ENCODE results near the gene UPK1A.

Gene UPK1A

GRCh38 chr19:35643255-35644205, 22.8 kb upstream of the UPK1A start:
- peak; percentile 73 for DNase-seq (ENCODE audit: low read depth)
- H3K4me3 ChIP-seq (ENCODE audit: low read length): peak overlapping the region; percentile 67
- TF ChIP-seq CTCF (conservative IDR thresholded peaks at IDR 0.05; ENCODE audit: low read length): no peak

GRCh38 chr19:35644206-35644986, 21.9 kb upstream of the UPK1A start:
- peak overlapping the region; percentile 67 for H3K4me3 ChIP-seq (ENCODE audit: low read length)
- 0 out of 2 replicates have a peak, but pooled peaks have one; percentile 1 for TF ChIP-seq CTCF (conservative IDR thresholded peaks at IDR 0.05; ENCODE audit: low read length)
- DNase-seq (ENCODE audit: low read depth): peak; percentile 88

- TF ChIP-seq CTCF (conservative IDR thresholded peaks at IDR 0.05; ENCODE audit: low read length): no peak
- peak; percentile 40 for DNase-seq (ENCODE audit: low read depth)
- H3K4me3 ChIP-seq (ENCODE audit: low read length): peak overlapping the region; percentile 67
Observed at GRCh38 chr19:35644987-35645679, 21.2 kb upstream of the UPK1A start.

- DNase-seq (ENCODE audit: low read depth): no peak
Observed at GRCh38 chr19:35645680-35646511, 20.4 kb upstream of the UPK1A start.

GRCh38 chr19:35648017-35648961, 18.0 kb upstream of the UPK1A start, which contains the start of gene COX6B1:
Gene COX6B1 (plus strand): TSS chr19:35648323. CDS start chr19:35651244, 2,921 bp downstream.
- TF ChIP-seq CTCF (conservative IDR thresholded peaks at IDR 0.05; ENCODE audit: low read length): no peak

More at GRCh38 chr19:35645680-35646511, 20.4 kb upstream of the UPK1A start:
- no peak for TF ChIP-seq CTCF (conservative IDR thresholded peaks at IDR 0.05; ENCODE audit: low read length)
- no peak overlapping the region for H3K4me3 ChIP-seq (ENCODE audit: low read length)

More at GRCh38 chr19:35648017-35648961, 18.0 kb upstream of the UPK1A start, which contains the start of gene COX6B1:
- DNase-seq (ENCODE audit: low read depth): peak; percentile 97
- H3K4me3 ChIP-seq (ENCODE audit: low read length): peak within 1 kb of the TSS; percentile 90
